Esophagus squamous epithelium (tissue), 4 donors: ENCODE measurements around the gene IL34.

Source experiments
- POLR2A ChIP-seq, 4 donors: fragments of 450-650 bp; IDR thresholded peaks; one replicate each; pipeline ENCODE4 v1.6.1; 2017; ENCODE audit warnings: antibody characterized with exemption in 4 of 4, mild to moderate bottlenecking in 4 of 4, moderate library complexity in 3 of 4
- TF ChIP-seq, protein P1 (sequence below), 6 experiments: fragments of 450-650 bp in 4 of 6; fragments of 200-600 bp in 2 of 6; sonication (generic) in 2 of 6; IDR thresholded peaks; one replicate each; pipeline ENCODE4 v1.5.1; 2016 to 2019; ENCODE audit warnings: antibody characterized with exemption in 6 of 6, mild to moderate bottlenecking in 4 of 6, moderate library complexity in 4 of 6

DNA sequence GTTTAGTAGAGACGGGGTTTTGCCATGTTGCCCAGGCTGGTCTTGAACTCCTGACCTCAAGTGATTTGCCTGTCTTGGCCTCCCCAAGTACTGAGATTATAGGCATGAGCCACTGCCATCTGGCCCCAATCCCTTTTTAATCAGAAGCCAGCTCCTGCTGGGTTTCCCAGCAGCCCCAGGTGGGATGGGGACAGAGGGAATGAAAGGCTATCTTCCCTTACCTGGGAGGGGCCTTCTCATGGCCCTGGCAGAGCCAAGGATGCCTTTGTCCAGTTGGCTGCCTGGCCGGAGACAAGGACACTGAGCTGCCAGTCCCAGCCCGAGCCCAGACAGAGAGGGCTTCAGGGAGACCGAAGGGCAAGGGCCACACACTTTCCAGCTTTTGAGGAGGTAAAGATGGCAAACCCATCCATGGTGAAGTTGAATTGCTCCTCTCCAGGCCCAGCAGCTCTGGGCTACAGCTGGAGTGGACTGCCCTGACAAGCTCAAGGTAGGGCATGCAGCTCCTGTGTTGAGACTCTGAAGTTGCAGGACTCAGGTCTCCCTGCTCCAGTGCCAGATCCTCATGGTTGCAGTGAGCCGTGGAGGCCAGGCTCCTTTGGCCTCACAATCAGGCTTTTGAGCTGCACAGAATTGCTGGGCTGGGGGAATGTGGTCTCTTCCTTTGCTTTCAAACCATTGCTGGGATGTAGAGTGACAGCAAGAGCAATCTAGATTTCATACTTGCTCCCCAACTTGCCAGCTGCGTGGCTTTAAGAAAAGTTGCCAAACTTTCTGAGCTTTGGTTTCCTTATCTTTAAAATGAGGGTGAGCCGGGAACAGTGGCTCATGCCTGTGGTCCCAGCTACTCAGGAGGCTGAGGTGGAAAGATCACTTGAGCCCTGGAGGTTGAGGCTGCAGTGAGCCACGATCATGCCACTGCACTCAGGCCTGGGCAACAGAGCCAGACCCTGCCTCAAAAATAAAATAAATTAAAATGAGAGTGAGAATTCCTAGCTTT is 44.5 kb upstream of the IL34 start:
- TF ChIP-seq, protein P1, sequence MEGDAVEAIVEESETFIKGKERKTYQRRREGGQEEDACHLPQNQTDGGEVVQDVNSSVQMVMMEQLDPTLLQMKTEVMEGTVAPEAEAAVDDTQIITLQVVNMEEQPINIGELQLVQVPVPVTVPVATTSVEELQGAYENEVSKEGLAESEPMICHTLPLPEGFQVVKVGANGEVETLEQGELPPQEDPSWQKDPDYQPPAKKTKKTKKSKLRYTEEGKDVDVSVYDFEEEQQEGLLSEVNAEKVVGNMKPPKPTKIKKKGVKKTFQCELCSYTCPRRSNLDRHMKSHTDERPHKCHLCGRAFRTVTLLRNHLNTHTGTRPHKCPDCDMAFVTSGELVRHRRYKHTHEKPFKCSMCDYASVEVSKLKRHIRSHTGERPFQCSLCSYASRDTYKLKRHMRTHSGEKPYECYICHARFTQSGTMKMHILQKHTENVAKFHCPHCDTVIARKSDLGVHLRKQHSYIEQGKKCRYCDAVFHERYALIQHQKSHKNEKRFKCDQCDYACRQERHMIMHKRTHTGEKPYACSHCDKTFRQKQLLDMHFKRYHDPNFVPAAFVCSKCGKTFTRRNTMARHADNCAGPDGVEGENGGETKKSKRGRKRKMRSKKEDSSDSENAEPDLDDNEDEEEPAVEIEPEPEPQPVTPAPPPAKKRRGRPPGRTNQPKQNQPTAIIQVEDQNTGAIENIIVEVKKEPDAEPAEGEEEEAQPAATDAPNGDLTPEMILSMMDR (IDR thresholded peaks at IDR 0.05): no peak
- TF ChIP-seq POLR2A (IDR thresholded peaks at IDR 0.05): no peak
